ENCODE data around the gene GPR62.

- TF ChIP-seq CTCF (conservative IDR thresholded peaks at IDR 0.05; ENCODE audit: low read depth in 2 of 2) (no peak), EZH2phosphoT487 (IDR thresholded peaks at IDR 0.05; ENCODE audit: unreplicated experiment) (no peak), POLR2AphosphoS5 (IDR thresholded peaks at IDR 0.05; ENCODE audit: low read depth) (no peak), CREB1 (CRISPR knock-in tag; IDR thresholded peaks at IDR 0.05; ENCODE audit: low read depth) (no peak), REST (IDR thresholded peaks at IDR 0.05; ENCODE audit: unreplicated experiment) (no peak)
Observed at GRCh38 chr3:51928438-51928837, 26.7 kb upstream of the GPR62 start.
